GM19328 (cell line): ENCODE results near the gene TOLLIP.

ENCODE experiments used
- ATAC-seq: cut with Tn5 transposase; IDR thresholded peaks from one replicate; pipeline ENCODE4 v1.9.1; 2021; ENCODE audit warnings: mild to moderate bottlenecking, moderate library complexity; ENCODE audit not compliant: unreplicated experiment

The TOLLIP gene

DNA sequence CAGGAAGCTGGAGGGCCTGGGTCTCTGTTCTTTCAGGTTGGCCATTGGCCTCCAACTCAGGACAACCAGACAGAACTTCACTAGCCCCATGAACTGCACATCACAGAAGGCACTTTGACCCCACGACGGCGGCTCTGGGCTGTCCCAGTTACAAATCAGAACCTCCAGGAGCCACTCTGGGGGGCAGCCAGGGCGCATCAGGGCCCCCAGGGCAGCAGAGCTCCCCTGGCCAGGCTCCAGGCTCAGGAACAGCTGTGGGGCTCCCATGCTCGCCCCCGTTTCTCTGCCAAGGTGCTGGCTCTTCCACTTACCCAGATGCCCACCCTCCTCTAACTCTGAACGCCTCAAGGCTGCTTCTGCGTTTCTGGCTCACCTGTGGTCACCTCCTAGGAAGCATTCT lies 25.5 kb downstream of the TOLLIP start:
- no peak for ATAC-seq

DNA sequence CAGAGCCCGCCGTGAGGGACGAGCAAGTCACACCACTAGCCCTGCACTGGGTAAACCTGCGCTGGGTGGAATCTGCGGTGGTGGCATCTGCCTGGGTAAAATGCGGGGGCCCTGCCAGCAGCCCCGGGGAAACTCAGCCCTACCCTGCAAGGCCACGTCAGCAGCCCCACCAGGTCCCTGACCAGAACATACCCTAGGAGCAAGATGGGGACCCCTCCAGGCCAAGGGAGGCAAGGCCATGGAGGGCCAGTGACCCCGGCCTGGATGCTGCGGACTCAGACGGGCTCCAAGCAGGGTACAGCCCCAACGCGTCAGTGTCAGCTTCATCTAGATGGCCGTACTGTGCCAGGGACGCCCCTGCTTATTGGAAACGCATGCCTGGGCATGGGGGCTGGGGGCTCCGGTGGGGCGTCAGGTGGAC lies 26.3 kb downstream of the TOLLIP start:
- ATAC-seq = no peak

DNA sequence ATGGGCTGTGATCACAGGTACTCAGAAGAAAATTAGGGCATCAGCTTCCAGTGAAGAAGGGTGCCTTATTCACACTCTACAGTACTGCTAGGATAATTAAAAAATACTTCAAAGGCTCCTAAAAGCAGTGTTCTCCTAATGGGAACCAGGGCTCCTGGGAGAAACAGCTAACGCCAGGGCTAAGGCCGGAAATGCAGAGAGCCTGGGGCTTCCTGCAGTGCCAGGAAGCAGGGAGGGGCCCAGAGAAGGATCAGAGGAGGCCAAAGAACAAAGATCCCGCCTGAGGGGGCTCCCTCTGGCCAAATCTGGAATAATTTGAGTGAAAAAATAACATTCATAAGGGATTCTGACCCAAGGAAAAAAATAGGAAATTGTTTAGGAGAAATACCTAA lies 27.5 kb downstream of the TOLLIP start:
- no peak for ATAC-seq

DNA sequence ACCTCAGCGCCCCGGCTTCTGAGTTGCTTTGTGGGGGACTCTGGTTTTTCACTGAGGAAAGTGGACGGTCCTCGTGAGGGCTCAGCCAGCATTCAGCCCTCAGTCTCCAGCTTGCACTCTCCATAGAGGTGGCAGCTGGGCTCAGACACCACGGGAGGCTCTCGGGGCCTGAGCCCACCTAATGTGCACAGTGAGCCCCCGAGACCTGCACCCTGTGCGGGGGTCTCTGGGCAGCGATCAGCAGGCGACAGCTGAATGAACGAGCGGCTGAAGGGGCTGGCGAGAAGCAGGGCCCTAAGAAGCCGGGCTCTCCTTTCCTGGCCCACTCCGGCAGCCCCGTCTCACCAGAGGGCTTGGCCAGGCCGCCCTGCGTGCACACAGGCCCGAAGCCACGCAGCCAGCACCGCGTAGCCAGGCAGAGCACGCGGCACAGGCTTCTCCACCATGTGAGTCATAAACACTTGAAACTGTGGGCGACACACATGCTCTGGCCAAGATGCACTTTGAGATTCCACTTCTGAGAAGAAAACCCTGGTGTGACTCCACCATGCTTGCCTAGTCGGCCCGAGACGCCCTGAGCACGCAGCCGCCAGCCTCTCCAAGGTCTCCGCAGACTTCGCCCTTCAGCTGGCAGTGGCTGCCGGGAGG lies 28.0 kb downstream of the TOLLIP start:
- ATAC-seq = no peak

DNA sequence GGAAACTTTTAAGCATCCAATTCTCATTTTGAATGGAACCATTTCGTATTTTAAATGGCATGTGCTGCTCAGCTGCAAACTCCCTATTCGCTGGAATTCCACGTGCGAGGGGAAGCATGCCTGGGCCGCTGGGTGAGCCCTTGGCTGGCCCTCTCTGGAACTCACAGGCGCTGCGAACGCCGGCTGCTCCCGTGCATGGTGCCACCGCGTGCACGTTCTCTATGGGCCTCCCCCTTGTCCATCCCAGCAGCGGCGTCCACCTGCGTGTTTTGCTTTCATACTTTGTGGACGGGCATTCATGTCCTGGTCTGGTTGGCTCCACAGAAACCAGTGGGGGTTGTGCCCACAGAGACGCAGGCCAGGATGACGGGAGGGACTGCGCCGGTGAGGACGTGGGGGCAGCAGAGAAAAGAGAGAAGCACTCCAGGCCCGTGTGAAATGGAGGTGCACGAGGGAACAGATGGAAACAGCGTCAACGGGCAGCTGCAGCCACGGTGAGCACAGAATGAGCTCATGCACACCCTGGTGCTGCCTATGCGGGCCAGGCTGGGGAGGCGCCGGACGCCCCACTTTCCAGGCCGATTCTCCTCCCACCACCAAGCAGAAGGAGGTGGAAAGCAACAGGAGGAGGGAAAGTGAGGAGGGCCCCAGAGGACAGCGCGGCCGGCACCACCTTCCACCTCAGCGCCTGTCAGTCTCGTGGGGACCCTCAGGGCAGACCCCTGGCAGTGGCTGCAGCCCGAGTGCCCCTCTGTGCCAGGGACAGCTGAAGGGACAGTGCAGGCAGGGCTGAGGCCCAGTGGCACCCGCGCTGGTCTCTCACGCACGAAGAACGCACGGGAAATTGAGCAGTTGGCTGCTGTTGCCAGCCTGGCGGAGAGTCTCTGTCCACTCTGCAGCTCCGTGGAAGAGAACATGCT lies 29.1 kb downstream of the TOLLIP start:
- ATAC-seq = no peak

DNA sequence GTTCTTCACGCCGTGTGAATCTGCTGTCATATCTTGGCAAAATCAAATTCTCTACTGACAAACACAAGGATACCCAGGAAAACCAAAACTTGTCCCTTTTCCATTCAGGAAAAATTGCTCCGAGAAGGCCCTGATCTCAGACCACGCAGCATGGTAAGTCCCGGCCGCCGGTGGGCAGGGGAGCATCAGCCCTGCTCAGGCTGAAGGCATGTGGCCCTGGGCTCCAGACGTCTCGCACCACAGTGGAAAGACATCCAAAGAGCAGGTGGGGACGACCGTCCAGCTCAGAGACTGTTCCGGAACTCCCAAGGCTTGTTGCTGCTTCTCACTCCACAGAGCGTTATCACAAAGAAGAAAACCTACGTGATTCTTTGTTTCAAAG lies 29.8 kb downstream of the TOLLIP start:
- ATAC-seq = no peak

DNA sequence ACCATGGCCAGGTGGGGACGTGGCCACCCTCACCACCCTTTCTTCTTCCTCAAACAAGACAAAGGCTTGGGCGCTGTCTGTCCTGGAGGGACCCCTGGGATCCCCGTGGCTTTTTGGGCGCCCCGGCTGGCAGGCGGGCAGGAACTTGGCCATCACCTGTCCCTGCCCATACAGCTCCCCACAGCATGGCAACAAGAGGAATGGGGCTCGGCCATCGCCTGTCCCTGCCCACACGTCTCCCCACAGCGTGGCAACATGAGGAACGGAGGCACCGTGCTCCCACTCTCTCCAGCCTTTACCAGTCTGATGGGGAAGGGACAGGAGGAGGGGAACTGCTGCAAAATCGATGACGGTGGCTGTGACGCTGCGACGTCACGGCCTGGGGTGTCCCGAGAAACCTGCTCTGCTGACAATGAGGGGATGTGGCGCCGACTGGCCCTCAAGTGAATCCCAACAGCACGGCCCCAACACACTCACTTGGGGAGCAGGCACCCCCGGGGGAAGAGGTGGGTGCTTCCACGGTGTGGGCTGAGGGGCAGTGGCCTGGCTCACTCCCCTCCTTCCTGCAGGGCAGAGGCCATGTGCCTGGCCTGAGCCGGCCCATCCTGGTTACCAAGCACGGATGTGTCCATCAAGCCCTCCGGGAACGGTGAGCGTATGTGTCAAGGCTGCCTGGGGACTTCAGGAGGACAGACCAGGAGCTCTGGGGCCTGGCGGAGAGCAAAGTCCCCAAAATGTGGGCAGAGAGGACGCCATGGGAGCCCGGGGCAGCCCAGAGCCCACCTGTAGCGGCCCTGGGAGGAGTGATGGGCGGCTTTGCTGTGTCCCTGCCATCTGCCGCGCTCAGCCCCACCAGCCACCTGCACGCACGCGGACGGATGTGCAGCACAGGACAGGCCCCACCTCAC lies 30.4 kb downstream of the TOLLIP start:
- no peak for ATAC-seq

DNA sequence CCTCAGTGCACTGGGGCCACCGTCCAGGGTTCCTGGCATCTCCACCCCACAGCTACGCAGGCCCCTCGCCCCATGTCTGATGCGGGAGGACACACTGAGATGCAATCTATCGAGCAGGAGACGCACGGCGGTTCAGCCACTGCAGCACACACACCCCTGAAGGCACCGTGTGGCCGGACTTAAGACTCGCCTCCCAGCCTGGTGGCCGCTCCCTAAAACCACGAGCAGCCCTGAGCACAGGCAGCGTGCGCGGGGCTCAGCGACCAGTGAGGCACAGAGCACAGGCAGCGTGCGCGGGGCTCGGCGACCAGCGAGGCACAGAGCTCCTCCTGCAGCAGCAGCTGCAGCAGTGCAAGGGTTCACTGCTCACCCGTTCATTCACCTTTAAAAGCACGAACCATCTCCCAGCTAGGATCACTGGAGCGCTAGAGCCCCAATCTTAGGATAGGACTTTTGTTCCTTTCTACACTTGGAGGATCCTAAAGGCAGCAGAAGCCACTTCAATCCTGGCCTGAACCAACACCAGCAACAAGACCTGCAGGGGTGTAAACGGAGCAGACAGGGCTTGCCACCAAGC lies 31.4 kb downstream of the TOLLIP start:
- no peak for ATAC-seq

DNA sequence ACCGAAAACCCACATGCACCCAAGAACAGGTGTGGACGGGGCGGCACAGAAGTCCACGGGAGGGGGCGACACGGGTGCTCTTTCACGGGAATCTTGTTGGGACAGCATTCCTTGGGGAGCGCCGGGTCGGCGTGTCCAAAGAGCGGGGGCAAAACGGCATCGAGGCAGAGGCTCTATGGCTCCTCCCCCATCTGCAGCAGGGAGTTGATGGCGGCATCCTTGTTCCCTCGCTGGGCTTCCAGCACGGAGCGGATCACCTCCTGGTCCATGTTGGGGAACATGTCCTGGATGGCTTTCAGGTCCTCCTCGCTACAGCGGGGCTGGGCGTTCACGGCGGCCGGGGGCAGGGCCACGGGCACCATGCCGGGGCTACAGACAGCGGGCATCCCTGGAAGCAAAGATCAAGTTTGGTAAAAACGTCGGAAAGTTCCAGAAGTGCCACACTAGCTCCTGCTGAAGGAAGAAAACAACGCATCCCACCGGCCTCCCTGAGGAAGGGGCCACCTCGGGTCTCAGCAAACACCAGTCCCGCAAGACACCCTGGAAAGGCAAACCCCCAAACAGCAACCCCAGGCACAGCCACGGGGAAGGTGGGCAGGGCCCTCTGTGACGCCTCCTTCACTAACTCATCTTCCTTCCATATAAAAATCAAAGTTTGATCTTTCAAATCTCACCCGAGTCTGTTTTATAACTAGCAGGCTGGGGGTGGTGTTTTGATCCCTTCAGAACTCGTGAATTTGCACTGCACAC lies 32.4 kb downstream of the TOLLIP start:
- no peak for ATAC-seq

DNA sequence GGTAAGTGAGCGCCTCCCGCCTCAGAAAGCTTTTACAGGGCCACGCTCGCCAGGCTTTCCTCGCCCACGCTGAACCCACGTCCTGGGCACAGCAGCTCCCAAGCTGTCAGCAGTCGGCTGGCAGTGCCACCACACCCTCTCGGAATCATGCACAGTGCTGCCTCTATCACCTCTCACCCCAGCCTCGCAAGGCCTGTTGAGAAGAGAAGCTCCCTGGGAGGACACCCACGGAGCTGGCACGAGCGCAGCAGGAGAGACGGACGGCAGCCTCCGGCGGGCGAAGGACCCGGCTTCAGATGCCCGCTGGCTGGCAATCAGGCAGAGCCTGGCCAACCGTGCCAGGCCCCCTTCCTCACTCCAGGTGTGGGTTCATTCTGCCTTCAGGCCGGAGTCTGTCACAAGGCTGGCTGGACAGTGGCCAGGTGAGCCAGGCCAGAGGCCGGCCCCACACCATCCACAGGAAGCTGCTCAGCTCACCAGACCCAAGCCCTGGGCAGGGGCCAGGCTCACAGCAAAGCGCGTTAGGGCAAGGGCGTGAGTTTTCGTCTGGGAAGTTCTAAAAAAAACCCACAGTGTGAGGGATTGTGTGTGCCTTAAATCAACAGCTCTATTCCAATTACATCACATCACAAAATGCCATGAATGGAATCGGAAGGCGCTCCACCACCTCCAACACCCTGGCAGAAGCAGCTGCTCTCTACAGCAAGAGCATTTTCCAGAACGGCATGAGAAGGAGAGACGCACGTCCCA lies 33.2 kb downstream of the TOLLIP start:
- ATAC-seq = no peak

DNA sequence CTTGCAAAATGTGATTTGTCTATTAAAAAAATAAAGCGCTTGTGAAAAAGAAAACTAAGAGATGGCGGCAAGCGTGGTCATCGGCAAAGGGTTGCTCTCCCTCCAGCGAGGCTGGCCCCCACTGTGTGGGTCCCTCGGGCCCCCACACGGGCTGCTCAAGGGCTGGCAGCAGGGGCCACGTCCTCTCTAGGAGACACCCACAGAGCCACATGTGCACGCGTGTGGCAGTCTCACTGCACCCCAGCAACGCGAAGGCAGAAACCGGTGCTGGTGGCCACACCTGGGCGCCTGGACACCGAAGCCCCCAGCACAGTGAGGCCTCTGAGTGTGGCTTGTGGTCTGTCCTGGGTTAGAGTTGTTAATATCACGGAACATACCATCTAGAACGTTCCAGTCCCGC lies 34.4 kb downstream of the TOLLIP start:
- ATAC-seq = no peak

DNA sequence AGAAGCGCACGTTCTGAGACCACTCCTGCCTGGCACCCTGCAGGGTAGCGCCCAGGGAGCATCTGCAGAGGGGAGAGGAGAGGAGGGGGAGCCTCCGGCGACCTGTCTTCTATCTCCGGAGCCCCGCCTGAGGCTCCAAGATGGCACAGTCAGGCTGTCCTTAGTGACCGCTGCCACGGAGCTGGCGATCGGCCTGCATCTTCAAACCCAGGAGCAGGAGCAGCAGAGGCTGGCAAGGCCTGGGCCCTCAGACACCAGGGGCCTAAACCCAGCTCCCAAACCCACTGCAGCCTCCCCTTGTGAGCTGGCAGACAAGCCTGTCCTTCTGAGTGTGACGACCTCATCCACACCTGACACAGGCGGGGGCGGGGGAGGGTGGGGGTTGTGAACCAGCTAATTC lies 34.9 kb downstream of the TOLLIP start:
- ATAC-seq = no peak

DNA sequence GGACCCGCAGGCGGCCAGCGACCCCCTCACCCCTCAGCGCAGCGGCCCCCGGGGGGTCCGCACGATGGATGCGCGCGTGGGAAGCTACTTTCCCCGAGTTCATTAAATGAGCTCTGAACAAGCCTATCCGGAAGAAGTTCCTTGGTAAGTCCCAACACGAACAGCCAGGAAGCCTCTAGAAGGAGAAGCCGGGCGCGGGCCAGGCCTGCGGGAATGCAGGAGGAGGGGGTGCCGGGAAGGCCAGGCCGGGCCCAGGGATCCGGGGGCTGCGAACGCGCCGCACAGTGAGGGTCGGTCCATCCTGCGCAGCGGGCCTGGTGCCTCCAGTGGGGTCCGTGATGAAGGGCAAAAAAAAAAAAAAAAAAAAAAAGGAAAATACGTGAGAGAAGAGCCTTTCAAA lies 36.9 kb downstream of the TOLLIP start:
- ATAC-seq = no peak

DNA sequence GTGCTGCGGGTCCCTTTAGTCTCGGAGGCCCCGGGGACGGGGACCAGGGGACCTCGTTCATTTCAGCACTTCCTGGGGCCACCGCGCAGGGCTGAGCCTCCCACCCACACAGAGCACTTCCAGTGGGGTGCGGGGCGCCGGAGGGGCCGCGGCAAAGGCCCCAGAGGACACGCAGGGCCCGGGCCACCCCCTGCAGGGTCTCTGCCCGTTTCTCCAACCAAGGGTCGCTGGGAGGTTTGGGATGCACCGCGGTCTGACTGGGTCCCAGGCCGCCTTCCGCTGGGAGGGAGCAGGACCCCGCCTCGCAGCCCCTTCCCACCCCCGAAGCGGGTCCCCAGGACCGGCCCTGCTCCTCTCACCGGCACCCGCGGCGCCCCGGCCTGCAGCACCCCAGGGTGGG lies 37.5 kb downstream of the TOLLIP start:
- ATAC-seq = no peak

DNA sequence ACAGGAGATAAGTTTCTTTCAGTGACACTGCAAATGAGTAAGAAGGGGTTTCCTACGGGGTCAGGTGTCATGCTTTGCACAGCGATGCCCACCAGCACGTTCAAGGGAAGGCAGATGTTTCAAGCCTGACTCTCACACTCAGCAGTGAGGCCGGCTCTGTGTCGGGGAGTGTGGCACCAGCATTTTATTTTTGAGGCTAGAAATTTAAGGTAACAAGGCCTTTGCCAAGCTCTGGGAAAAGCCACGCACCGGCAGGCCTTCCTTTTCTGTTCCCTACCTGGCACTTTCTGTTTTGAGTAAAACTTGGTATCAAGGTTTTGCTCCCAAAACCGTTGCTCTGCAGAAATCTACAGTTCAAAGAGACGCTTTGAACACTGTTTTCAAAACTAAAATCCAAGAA lies 38.0 kb downstream of the TOLLIP start:
- ATAC-seq = no peak

DNA sequence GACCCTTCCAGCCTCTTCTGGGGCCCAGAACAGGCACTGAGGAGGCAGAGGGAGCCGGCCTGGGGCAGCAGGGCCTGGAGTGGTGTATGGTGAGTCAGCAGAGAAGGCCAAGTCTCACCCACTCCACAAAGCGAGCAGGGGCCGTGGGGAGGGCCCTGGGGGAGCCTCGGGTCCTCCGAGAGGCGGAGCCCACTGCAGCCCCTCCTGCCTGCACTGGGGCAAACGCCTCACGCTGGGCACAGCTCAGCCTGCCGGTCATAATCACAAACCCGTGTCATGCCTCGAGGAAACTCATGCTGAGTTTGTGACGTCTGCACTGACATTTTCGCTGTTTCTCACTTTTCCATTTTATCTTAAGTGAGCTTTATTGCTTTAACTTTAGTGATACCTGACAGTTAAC lies 38.4 kb downstream of the TOLLIP start:
- no peak for ATAC-seq

DNA sequence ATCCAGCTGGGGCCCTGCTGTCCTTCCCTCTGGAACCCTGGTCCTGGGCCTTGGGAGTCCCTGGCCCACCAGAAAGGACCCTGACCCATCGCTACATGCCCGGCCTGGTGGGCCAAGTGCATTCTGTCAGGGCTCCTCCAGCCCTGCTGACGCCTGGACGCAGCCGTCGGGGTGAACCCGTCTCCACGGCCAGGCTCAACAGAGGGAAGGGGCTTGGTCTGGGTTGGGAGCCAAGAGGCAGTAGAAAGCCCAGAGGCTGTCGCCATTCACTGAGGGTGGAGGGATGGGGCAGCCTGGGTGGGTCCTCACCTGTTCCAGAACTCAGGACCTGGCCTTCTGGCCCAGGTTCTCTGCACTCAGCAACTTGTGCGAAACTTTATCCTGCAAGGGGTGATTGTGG lies 39.0 kb downstream of the TOLLIP start:
- ATAC-seq = no peak

DNA sequence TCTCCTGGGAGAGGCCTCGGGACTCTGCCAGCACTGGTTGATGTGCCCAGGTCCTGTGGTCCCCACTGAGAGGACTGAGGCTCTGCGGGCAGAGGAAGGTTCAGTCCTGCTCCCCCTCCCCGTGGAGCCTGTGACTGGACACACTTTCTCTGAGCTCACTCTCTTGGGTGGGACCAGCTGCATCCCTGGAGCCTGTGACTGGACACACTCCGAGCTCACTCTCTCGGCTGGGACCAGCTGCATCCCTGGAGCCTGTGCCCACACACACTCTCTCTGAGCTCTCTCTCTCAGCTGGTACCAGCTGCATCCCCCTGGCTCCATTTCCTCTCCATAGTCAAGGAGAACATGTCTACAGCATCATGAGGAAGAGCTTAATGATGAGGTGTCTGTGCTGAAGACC lies 39.5 kb downstream of the TOLLIP start:
- no peak for ATAC-seq

DNA sequence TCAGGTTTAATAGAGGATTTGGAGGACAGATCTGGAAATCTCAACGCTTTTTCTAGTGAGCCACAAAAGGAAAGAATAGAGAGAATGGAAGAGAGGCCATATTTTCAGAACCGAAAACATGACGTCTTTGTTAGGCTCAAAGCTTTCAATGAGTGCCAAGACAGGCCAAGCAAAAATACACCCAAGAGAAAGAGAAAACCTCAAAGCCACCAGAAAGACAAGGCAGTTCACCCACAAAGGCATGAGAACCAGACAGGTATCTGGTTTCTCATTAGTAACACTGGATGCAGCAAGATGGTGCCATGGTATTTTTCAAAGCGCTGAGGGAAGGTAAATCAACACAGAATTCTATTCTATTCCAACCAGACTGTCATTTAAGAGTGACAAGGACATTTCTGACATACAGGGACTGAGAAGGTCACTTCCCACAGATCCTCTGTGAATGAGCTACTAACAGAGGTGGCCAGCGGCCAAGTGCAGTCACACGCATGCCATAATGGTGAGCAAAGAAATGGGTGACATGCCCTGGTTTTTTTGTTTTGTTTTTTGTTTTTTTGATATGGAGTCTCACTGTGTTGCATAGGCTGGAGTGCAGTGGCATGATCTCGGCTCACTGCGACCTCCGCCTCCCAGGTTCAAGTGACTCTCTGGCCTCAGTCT lies 41.9 kb downstream of the TOLLIP start:
- no peak for ATAC-seq
